Activated CD4-positive, alpha-beta T cell treated with anti-CD3 and anti-CD28 coated beads, Interleukin-2, Interleukin-4, amounts not matched to agents 100 ng/mL and 50 ng/mL, durations not matched to agents 16 hours and 8 hours (primary cell): ENCODE results near the gene LRRC38.
"Not testable (repeated sequence)": the region's sequence is repeated elsewhere in the genome, so short reads cannot be mapped to it uniquely, and the experiment has no call there.

Experiments used
- DNase-seq: peaks from one replicate; pipeline ENCODE4 v3.0.0-alpha.2; 2020; ENCODE audit warnings: low spot score

The LRRC38 gene

GRCh38 chr1:13513895-13514546 is at the start of gene LRRC38:
LRRC38 (minus strand) TSS chr1:13514003; CDS start chr1:13513593, 410 bp downstream.
- DNase-seq: peak; percentile 3

DNA sequence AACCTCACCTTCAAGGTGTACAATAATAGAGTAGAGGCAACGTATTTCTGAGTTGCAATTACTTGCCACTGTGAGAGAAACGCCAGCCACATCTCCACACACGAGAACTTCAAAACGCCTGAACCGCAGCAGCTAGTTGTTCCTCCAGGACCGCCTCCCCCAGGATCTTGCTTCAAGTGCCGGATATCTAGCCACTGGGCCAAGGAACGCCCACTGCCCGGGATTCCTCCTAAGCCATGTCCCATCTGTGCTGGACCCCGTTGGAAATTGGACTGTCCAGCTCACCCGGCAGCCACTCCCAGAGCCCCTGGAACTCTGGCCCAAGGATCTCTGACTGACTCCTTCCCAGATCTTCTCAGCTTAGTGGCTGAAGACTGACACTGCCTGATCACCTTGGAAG is 49.2 kb upstream of the LRRC38 start:
- not testable (repeated sequence) for DNase-seq

DNA sequence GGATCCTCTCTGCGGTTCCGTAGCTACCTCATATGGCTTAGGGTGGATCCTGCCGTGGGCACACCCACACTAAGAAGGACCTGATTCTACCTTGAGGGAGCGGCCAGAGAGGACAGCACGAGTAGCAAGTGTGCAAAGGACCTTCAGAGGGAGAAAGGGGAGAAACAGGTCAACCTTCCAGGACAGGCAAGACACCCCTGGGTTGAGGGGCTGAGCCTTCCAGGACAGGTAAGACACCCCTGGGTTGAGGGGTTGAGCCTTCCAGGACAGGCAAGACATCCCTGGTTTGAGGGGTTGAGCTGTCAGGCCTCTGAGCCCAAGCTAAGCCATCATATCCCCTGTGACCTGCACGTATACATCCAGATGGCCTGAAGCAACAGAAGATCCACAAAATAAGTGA is 46.7 kb upstream of the LRRC38 start:
- no peak for DNase-seq

GRCh38 chr1:13556224-13556764 is 42.5 kb upstream of the LRRC38 start:
- no peak for DNase-seq

DNA sequence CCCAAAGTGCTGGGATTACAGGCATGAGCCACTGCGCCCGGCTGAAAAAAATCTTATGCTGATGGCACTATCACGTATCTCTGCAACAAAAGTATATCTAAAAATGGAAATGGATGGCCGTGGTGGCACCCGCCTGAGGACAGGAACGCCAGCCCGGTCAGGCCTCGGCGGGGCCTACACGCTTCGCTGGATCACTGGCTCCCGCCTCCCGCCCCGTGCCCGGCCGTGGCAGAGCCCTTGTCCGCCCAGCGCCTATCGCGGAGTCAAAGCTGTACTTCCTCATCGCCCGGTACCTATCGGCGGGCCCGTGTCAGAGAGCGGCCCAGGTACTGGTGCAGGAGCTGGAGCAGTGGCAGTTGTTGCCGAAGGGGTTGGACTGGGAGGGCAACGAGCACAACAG is 41.0 kb upstream of the LRRC38 start:
- DNase-seq: no peak

DNA sequence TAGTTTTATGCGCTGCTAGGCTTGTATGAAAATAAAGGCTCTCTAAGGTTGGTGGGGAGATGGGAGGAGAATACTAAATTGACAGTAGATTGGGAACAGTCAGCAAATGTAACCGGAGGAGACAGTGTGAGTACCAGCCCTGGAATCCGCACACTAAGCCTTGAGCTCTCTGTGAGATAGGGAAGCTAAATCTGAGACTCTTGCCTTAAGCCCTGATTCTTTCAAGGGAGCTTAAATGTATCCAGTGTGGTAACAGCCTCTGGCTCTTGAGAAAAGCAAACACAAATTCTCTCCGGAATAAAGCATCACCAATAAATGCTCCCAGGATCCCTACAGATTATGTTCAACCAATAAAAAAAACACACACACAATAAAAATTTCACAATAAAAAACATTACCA is 36.9 kb upstream of the LRRC38 start:
- DNase-seq: no peak

DNA sequence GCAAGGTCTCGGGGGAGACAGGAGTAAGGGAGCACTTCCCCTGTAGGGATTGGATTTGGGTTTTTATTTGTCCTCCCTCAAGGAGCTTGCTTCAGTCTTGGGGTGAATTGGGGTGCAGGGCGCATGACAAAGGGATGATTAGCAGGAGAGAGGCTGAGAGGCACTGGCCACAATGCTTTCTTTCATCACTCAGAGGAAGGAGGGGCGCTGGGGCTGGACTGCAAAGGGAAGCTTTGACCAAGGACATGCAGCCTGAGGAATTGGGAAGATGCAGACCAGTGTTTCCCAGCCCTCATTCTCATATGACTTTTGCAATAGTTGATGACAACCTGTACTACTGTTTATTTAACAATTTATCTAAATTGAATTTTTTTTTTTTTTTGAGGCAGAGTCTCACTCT is 35.7 kb upstream of the LRRC38 start:
- no peak for DNase-seq

- no peak for DNase-seq
Observed at GRCh38 chr1:13549021-13549420, 35.2 kb upstream of the LRRC38 start.

DNA sequence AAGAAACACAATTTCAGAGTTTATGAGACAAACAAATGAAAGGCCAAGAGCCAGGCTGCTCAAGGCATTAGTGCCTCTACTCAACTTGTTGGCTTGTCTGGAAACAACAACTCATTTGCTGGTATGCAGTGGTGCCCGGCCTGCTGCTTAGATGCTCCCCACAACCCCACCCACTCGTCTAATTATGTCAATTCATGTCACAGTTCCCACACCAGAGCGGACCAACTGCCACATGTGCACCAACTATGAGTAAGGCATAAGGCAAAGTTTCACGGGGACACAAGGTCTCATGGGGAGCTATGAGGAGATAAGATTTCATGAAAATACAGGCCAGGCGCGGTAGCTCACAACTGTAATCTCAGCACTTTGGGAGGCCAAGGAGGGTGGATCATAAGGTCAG is 34.5 kb upstream of the LRRC38 start:
- DNase-seq: no peak

DNA sequence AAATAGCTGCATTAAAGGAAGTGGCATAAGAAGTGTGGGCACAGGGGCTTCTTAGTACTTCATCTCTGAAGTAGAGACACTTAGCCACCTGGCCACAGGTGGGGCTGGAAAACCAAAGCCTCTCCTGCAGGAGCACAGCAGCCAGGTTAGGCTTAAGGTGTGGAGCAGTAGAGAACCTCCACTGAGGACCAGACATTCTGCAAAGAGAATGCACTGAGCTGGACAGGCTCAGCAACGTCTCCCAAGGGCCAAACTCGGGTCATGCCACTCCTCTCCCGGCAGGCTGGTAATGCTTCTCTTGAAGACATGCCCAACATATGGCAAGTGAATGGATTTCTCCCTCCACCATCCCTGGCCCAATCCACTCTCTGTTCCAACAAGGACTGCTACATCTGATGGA is 33.0 kb upstream of the LRRC38 start:
- DNase-seq: no peak

DNA sequence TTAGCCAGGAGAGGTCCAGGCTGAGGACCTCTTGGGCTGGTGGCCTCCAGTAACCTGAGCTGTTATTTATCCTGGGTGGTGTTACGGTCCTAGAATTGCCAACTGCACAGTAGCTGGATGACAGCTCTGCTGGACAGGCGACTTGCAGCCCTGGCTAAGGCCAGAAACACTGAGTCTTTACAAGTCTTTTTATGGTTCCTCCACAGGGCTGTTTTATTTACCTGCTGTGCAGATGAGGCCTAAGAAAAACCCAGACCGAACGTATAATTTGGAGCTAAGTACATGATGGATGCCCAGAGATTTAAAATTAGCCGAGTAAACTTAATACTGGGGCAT is 30.4 kb upstream of the LRRC38 start:
- DNase-seq: no peak

- no peak for DNase-seq
Observed at GRCh38 chr1:13543451-13544220, 29.8 kb upstream of the LRRC38 start.

- DNase-seq: no peak
Observed at GRCh38 chr1:13541435-13542215, 27.8 kb upstream of the LRRC38 start.

- DNase-seq: no peak
Observed at GRCh38 chr1:13540866-13541265, 27.1 kb upstream of the LRRC38 start.

DNA sequence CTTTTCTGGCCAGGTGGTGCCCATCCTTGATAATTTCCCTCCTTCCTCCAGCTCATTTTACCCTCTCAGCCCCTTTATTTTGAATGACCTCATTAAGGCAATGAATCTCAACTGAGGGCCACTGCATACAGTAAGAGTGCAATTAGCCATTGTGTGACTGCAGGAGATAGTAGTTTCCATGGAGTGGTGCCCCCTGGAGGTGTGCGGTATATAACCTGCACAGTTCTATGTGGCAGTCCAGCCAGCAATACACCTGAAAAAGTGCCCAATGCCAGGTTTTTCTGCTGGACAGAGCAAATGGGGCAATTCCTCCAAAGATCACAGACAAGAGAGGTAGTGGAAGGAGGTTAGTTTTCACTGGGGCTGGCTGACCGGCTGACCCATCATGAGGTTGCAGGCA is 25.9 kb upstream of the LRRC38 start:
- DNase-seq: no peak

DNA sequence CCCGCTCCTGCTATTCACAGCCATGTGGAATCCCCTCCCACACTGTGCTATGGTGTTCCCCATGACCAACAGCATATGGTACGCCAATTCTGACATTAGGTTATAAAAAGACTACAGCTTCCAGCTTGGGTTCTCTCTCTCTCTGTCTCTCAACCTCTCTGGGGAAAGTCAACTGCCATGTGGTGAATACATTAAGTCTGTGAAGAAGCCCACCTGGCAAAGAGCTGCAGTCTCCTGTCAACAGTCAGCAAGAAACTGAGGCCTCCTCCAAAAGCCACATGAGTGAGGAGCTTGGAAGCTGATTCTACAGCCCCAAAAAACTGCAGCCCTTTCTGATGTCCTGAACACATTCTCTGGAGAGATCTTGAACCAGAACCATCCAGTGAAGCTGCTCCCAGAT is 25.0 kb upstream of the LRRC38 start:
- no peak for DNase-seq

DNA sequence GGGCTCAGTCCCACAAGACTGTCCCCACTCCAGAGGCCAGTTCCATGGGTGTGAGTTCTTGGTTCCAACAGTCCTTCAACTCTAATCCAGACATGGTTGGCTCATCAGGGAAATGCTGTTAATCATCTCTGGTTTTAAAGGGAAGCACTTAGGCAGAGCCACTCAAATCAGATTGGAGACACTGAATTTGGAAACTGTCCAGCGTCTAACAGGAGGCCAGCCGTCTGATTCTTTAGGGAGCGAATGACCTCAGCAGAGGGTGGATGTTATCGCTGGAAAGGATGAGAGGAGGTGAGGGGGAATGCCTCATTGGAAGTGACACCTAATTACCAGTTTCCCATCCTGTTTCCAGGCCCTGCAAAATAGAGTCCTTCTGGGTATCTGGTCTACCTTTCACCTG is 22.8 kb upstream of the LRRC38 start:
- DNase-seq: no peak

DNA sequence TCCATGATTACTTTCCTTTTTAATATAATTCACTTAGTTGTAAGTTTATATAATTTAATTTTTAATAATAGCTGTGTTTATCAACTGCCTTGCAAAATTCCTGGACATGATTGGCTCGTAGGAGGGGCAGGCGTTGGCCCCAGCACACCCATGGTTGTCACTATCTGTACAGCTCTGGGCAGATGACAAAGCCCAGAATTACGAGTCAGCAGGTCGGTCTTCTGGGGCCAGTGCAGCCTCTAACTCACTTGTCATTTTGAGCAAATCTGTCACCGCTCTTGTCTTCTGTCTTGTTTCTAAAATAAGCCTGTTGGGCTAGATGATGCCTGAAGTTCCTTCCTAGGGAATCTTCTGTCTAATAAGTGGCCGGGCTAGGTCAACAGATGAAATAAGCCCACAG is 21.4 kb upstream of the LRRC38 start:
- no peak for DNase-seq

DNA sequence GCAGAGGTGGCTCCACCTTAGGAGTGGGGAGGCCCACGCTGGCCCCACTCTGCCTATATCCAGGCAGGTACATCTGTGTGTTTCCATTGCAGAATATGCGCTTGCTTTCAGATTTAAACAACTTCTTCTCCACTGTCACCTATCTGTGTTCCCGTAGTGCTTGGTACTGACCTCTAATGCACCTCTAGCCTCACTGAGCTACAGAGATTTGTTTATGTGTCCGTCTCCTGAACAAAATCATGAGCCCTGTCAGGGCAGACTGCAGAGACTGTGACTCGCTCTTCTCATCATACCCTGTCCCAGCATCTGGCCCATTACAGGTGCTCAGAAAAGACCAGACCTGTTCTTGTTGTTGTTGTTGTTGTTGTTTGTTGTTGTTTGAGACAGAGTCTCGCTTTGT is 14.5 kb upstream of the LRRC38 start:
- no peak for DNase-seq

DNA sequence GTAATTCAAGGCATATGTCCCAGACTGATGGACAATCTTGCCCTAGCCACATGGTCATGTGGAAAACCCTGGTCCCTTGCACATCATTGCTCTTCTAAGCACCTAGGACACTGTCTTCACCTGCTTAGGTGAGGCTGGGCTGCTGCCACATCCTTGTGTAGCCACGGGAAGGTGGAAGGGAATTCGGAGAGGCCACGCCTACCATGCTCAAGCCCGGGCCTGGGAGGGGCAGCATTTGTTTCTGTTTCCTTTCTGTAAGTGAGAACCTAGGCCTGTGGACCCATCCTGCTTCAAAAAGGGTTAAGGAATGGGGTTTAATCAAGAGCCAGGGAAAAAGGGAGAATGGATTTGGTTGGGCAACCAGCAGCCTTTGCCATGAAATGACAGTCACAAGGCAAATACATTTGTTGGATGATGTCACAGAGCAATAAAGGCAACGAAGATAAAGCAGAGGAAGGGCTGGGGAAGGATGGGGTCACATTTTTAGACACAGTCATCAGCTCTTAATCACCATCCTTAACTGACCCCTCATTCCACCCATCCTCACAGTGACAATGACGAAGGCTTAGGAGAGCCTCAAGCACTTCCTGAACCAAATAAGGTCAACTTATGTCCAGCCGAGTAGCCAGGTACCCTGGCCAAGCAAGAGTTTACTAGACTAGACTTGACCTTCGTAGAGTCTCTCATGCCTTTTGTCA is 10.1 kb upstream of the LRRC38 start:
- no peak for DNase-seq

DNA sequence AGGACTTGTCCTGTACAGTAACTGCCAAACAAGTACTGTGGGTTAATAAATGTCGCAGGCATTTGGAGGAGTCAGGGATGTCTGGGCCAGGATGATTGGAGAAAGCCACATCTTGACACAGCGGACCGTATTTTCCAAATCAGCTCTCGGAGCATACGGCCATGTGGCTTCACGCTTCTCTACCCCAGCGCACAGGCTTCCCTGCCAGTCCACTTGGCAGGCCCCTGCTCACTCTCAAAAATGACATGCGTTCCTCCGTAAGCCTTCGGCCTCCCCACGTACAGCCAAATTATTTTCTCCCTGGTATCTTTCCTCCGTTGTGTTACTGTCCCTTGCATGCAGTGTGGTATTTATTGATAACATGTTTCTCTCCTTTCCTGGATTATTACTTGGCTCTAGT is 7.2 kb upstream of the LRRC38 start:
- no peak for DNase-seq

DNA sequence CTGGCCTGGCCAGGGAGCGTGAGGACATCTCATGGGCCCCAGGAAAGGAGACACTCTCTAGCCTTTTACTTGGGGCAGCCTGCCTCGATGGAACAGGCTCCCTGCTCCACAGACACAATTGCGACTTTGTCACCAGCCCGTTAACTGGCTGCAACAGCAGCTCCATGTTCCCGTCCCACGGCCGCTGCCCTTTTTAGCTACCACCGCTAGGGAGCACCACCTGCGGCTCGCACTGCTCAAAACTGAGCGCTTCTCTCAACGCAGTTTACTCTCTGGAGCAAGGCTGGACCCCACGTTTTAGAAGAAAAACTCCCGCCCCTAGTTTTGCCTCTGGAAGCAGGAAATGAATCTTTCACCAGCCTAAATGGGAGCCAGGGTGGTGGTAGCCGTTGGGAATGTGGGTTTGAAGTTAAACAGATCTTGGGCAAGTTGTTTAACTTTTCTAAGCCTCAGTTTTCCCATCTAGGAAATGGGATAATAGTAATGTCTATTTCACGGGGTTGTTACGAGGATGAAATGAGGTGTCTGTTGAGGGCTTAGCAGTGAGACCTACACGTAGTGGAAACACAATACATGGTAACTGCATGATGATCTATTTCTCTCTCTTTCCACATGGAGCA is 3.5 kb upstream of the LRRC38 start:
- DNase-seq: no peak
